ENCODE results near the gene CHGA.

The CHGA gene

DNA sequence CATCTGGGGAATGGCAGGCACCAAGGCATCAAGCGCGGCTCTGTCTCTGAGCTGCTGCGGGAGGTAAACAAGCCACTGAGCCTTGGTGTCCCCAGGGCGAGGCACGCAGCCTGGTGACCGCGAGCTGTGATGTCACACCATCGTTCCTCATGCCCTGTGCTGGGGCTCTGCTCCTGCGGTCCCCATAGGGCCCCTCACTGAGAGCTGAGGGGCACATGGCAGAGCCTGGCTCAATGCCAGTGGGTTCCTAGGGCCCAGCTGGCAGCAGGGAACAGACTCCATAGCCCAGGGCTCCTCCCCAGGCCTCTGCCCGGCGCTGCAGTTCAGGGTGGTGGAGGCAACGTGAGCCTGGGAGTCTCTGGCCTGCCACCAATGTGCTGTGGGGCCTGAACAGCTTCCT, 22.6 kb downstream of the CHGA start:
- DNase-seq = no peak

DNA sequence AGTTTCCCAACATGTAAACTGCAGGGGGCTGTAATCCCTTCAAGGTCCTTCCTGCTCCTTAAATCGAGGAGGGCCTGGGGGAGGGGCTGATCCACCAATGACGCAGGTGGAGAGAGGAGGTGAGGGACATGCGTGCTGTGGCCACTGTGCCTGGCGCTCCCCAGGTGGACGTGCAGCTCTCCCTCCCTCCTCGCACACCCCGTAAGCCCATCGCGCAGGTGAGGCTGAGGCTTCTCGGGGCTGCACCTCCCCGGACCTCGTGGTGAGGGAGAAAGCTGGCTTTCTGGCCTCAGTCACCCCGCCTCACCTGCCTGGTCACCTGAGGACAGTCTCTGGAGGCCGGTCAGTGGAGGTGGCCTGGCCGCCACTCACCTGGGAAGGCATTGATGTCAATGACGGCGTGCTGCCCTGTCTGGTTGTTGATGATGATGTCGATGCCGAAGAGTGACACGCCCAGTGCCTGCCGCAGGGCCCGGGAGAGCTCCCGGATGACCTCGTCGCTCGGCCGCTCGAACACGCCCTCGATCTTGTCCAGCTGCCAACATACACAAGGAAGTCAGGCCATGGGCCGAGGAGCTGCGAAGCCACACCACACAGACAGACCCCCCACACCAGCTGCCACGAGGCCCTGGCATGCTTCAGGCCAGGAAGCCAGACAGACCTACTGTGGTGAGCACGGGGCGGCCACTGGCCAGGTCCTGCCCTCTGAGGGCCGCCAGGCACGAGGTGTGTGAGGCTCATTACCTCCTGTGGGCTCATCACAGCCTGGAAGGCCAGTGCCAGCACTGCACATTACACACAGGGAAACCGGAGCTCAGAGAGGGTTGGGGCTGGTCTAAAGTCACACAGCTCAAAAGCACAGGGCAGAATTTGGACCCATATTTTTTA, 23.3 kb downstream of the CHGA start:
- no peak for DNase-seq

DNA sequence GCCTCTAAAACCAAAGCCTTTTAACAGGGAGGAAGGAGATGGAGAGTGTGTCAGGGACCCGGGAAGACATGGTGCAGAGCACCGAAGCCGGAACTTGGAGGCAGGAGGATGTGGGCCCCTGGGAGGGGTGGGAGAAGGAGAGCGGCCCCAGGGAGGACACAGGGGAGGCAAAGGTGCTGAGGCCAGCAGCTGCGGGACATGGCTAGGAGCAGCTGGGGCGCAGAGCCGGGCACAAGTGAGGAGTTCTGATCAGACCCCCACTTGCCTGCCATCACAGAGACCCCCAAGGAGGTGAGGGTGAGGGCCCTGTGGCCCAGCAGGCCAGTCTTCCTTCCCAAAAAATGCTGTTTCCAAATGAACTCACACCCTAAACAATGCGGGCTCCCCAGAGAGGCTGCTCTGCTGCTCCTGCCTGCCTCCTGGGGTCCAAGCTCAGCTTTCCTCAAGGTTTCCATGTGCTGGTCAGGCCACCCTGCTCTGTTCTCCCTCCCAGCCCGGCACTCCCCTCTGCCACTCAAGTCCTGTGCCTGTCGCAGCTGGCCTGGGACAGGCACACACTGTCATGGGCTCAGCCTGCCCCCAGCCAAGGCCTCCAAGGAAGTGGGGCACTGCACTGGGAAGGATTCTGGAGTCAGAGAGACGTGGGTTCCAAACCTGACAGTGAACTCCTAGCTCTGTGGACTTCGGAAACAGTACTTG, 24.0 kb downstream of the CHGA start:
- no peak for DNase-seq

DNA sequence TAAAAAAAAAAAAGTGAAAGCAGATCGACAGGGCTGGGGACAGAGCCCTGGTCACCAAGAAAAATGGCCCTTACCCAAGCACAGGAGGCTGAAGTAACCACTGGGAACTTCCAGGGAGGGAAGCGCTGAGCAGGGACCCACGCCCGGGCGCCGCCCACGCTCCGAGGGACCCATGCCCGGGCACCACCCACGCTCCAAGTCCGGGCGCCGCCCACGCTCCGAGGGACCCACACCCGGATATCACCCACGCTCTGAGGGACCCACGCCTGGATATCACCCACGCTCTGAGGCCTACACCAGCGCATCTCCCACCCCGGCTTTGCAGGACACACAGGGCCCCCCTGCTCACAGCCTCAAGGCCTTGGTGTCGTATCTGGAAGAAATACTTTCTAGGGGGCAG, 25.7 kb downstream of the CHGA start:
- DNase-seq = no peak

DNA sequence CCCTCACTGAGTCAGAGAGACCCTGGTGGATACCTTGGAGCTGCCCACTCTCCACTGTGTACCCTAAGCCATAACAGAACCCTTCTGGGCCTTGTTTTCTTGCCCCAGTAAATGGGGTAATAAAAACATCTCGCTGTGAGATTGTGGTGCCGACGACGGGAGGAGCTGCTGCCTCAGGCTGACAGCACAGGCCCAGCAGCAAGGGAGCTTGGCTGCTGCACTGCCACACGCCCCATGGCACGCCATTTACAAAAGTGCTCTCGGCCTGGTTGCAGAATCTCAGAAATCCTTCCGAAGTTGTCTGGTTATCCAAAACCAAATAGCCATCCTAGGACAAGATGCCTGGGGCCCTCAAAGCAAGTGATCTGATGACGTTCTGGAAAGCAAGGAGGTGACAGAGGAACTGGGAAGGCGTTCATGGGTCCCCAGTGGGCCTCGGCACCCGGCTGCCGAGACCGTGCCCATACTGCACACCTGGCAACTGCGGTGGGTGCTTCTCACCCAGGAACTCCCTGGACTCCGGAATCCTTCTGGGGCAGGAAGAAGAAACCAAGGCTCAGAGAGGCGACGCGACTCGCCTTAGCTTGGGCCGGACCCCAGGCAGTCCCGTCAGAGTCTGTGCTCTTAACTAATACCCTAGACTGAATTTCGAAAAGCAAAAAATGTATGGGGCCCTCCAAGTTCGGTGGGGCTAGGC, 26.7 kb downstream of the CHGA start:
- DNase-seq = no peak

DNA sequence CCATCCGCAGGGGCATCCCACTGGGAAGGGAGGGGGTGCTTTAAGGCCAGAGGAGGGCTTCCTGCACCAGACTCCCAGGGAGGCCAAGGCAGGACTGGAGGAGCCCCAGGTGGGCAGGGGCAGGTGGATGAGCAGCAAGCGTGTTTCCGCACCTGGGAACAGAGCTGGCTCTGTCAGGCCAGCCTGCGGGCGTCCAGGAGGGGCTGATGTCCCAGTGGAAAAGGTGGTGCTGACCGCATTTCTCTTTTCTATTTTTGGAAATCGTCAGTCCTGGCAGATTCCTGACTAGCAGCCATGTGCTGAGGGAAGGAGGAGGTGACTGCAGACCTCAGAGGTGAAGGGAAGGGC, 27.2 kb downstream of the CHGA start:
- DNase-seq = no peak

DNA sequence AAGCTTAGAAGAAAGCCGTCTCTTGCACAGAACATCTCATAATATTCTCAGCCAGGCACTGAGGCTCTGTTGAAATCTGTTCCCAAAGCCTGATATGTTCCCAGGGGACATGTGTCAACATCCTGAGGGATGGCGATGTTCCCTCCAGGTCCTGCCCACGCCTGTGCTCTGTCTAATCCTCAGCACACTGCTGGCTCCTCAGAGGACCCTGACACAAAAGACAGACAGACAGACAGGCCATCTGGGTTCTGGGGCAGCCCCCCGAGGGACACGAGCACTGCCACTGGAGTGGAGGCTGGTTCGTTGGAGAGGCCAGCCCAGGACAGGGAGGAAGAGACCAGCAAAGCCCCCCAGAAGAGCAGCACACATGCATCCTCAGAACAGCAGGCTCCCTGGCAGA, 27.8 kb downstream of the CHGA start:
- DNase-seq = no peak

DNA sequence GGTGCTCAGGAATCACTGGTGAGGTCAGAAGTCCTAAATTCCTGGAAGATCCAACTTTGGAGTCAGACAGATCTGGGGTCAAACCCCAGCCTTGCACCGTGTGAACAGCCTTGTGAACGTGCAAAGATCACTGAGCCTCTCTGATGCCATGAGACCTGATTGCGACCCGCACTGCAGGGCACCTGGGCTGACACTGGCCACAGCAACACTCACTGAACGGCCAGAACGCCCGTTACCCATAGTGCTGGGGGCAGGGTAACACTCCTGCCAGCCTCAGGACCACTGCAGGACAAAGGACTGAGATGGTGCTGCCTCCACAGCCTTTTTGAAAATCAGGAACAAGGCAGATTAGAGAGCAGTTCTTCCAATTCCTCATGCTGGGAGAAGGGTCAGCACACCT, 28.3 kb downstream of the CHGA start:
- no peak for DNase-seq

DNA sequence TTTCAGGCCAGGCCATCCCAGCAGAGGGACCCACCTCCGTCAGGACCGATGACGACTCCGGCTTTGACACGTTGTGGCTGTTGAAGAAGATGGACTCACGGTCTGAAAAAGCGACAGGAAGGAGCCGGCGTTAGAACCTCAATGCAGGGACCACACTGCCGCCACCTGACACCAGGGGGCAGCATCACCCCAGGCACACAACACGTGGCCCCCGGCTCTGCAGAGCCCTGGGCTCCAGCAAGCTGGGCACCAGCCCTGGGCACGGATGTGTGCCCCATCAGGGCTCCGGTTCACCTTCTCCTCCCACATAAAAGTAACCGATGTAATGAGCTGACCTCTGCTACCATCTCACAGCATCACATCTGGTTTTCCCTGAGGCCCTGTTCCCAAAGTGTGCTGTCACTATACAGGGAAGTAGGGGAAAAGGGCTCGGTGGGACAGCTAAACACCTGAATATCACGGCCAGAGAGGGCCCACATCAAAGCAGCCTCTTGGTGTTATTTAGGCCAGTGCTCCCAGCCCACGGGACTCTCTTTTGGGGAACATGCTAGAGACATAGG, 29.0 kb downstream of the CHGA start:
- DNase-seq = peak; percentile 77

DNA sequence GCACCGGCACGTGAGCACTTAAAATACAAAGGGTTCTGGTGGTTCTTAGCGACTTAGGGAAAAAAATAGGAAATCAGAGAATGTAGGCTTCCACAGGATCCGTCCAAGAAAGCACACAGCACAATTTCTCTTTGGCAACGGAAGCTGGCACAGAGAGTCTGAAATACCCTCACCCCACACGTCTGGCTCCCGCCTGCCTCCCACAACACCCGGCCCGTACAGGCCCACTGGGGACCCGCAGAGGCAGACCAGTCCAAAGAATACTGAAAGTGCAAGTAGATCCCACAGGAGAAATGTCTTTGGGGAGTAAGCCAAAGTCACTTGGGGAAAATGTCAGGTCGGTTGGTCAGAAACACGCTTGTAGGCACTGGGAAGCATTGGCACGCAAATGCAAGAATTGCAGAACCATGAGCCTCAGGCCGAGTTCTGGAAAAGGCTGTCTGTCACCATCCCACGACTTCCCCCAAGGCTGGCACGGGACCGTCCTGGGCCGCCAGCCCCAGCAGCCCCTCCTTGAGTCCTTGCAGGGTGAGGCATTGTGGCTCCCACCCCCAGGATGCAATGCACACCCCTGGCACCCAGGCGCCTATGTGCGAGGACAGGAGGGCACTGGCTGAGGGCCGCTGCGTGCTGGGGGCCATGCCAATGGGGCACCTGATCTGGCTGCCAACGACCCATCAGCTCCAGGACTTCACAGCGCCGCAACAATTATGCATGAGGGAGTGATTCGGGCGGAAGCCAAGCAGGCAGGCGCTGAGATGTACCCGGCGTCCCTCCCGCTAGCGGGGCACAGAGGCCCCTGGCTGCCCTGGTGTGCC, 29.7 kb downstream of the CHGA start:
- no peak for DNase-seq

DNA sequence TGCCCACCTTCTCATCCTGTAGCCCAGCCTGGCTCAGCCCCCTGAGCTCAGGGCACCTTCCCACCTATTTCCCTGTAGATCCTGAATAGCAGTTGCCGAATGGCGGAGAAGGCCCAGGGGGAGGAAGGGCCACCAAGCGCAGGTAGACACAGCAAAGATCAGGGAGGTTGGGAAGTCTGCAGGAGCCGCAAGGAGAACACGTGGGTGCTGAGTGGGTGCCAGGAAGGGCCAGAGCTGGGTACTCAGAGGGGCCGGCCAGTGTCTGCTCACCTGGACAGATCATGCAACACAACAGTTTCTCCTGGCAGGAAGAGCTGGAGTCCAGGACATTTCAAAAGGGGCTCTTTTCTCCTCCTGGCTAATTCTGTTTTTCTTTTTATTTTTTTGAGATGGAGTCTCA, 30.6 kb downstream of the CHGA start:
- DNase-seq = no peak

DNA sequence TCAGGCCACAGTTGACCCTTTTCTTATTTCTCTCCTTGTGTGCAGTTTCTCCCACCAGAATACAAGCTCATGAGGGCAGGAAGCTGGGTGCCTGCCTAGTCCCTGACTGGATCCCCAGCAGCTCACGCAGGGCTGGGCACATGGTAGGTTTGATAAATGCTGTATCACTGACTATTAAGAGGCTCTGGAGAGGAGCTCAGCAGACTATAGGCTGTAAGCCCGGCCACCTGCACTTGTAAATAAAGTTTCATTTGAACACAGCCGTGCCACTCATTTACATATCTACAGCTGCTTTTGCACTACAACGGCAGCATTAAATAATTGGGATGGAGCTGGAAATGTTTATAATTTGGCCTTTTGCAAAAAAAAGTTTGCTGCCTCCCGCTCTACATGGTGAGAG, 32.0 kb downstream of the CHGA start:
- DNase-seq = no peak

DNA sequence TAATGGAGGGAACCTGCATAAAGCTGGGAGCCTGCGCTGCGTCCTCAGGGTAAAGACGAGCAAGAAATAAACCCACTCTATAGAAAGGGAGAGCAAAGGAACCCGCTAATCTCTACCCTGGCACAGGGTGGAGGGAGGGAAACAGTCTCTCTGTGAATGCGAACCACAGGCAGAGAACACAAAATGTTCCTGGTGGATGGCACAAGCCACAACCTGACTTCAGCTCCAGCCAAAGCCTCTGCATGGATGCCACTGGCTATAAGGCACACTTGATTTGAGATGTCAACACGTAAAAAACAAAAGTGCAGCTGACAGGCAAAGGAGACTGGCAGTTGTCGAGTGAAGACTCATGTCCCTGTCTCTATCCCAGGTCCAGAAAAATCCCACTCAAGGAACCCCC, 32.4 kb downstream of the CHGA start:
- no peak for DNase-seq

DNA sequence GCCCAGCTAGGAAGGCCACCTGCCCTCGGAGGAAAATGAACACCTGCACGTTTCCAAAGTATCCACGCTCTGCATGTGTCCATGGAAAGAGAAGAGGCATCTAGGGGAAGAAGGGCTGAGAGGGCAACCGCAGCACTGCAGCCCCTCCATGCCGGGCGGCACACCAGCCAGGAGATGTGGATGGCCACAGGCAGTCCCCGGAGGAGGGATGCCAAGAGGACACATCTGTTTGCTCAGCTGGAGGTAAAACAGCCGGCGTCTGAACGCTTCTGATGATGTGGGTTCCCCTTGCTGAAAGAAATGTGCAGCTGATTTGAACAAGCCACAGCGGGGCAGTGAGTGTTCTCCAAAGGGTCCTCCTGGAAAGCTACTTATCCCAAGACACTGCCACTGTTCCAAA, 34.0 kb downstream of the CHGA start:
- no peak for DNase-seq

DNA sequence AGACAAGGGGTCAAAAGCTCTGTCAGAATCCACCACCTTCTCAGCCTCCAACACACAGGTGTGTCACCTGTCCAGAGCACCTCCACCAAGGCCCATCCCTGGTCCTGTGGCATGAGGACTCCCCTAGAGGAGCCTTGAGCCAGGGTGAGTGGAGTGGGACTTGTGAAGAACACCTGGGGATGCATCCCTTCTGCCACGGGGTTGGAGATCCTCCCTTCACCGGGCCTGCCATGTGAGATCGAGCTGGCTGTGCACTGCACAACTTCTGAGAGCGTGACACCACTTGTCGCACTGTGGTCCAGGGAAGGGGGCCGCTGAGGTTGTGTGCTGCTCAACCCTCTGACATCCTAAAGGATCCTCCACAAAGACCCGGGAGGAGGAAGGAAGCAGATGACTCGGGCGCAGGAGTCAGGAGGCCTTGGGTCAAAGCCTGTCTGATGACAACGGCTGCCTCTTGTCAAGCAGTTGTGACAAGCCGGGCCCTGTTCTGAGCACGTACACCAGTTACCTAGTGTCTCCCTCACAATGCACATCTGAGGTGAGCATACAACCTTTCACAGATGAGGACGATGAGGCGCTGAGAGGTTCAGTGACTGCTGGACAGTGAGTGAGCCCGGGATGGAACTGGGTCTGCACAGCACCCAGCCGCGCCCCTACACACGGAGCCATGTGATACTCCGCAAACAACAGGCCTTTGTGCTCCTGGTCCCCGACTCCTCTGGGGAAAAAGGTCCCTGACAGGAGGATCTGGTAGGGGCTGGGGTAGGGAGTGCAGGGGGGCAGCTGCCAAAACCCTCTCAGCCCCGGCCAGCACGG, 35.6 kb downstream of the CHGA start:
- no peak for DNase-seq

DNA sequence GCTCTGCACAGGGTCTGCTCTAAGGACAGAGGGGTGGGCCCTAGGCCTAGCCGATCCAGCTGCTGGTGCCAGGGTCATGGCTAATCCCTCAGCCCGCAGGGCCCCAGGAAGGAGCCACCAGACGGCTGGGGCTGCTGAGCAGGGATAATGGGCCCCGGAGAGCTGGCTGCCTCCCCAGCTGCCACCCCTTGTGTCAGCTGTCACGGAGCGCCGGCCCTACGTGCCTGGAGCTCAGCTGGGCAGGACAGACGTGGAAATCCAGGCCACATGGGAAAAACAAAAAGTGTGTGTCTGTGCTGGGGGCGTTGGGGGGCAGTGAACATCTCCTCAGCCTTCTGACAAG, 36.2 kb downstream of the CHGA start:
- DNase-seq = no peak

DNA sequence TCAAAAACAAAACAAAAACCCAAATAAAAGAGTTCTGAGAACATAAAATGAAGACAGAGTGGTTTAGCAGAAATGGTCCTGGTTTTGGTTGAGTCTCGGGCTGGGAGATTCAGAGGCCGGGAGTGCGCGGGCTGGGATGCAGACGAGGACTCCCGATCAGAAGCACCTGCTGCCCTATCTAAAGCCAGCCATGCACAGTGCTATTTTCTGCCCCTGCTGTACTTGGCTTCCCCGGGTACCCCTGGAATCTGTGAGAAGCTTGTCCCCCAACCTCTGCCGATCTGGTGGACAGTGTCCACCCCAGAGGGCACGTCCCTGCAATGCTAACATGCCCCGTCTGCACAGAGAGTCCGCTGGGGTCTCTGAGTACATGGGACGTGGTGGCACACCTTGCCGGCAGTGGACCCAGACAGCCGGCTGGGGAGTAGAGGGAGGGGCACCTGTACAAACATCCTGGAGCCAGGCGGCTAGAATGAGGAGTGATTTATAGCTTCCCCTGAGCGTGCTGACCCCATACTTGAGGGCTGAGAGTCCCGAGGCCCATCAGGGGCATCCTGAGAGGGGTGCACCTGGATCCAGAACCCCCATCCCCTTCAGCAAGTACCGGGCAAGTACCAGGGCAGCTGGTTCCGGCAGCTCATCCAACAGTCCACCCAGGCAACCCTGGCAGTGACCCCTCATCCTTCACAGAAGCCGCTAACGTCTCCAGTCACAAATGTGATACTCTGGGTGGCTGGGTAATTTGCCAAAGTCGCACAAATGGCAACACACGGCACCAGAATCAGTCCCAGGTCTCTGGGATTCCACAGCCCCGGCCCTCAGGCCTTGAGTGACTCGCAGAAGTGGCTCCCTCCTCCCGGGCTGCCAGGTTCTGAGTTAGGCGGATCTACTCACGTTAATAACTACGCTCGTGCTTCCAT, 37.1 kb downstream of the CHGA start:
- no peak for DNase-seq

DNA sequence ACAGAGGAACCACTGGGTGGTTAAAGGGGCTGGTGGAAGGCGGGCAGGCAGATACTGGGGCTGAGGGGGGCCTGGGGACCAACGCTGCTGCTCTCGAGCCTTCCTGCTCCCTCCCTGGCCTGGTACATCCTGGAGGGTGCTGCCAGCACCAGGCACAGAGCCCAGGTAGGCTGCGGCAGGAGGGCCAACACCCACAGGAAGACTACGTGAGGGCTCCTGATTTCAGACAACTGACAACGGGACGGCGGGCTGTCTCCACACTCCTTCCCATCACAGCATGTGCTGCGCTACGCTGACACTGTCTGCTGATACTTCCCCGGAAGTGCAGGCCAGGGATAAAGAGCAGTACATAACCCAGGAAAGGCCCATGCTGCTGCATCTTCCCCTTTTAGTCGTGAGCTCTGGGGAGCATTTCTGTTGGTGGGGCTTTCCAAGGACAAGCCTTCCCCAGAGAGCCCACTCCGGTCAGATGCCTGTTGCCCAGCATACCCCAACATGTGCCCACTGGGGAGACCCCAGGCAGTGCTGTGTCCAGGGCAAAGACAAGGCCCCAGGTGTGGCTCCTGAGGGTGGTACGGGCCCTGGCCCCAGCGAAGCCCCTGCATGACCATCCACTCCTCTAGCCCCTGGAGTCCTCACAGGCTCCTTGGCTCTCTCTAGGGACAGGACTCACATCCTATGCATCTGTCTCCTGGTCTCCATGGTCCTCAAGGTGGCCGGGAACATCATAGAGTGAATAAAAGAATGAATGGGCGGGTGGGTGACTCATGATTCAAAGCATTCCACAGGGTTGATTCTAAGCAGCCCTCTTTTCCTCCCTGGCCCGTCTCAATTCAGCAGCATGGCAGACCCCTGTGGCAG, 38.0 kb downstream of the CHGA start:
- no peak for DNase-seq

DNA sequence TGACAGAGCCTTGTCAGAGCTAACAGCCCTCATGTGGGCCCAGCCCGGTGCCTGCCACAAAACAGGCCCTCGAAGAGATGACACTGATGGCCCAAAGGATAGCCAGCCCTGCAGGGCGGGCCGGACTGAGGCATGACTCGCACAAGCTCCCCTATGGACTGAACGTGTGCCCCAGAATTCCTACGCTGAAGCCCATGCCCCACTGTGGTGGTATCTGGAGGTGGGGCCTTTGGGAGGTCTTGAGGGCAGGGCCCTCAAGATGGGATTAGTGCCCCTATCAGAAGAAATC, 38.6 kb downstream of the CHGA start:
- DNase-seq = no peak
